ENCODE data around the gene CIB4.

Gene CIB4

GRCh38 chr2:26590980-26591618 lies 50.1 kb downstream of the CIB4 start:
- TF ChIP-seq CTCF (IDR thresholded peaks at IDR 0.05; ENCODE audit: control insufficient read depth, extremely low read depth, insufficient read depth): no peak
- H3K4me3 ChIP-seq (ENCODE audit: low read depth, low read length): no peak overlapping the region
- DNase-seq (ENCODE audit: low read depth): no peak

- H3K4me3 ChIP-seq (ENCODE audit: low read depth, low read length): no peak overlapping the region
- DNase-seq (ENCODE audit: low read depth): no peak
- no peak for TF ChIP-seq CTCF (IDR thresholded peaks at IDR 0.05; ENCODE audit: control insufficient read depth, extremely low read depth, insufficient read depth)
These were observed 50.7 kb downstream of the CIB4 start for GRCh38 chr2:26590508-26590907.

GRCh38 chr2:26588576-26588975 lies 52.6 kb downstream of the CIB4 start:
- no peak for TF ChIP-seq CTCF (IDR thresholded peaks at IDR 0.05; ENCODE audit: control insufficient read depth, extremely low read depth, insufficient read depth)
- no peak for DNase-seq (ENCODE audit: low read depth)
- H3K4me3 ChIP-seq (ENCODE audit: low read depth, low read length): no peak overlapping the region

- TF ChIP-seq CTCF (IDR thresholded peaks at IDR 0.05; ENCODE audit: control insufficient read depth, extremely low read depth, insufficient read depth): no peak
- no peak overlapping the region for H3K4me3 ChIP-seq (ENCODE audit: low read depth, low read length)
- no peak for DNase-seq (ENCODE audit: low read depth)
These were observed 53.2 kb downstream of the CIB4 start for GRCh38 chr2:26587994-26588393.

- TF ChIP-seq CTCF (IDR thresholded peaks at IDR 0.05; ENCODE audit: control insufficient read depth, extremely low read depth, insufficient read depth): no peak
- no peak for DNase-seq (ENCODE audit: low read depth)
- H3K4me3 ChIP-seq (ENCODE audit: low read depth, low read length): no peak overlapping the region
These were observed 55.2 kb downstream of the CIB4 start for GRCh38 chr2:26585966-26586365.

- TF ChIP-seq CTCF (IDR thresholded peaks at IDR 0.05; ENCODE audit: control insufficient read depth, extremely low read depth, insufficient read depth): no peak
- DNase-seq (ENCODE audit: low read depth): no peak
- no peak overlapping the region for H3K4me3 ChIP-seq (ENCODE audit: low read depth, low read length)
These were observed 56.1 kb downstream of the CIB4 start for GRCh38 chr2:26585100-26585499.

DNA sequence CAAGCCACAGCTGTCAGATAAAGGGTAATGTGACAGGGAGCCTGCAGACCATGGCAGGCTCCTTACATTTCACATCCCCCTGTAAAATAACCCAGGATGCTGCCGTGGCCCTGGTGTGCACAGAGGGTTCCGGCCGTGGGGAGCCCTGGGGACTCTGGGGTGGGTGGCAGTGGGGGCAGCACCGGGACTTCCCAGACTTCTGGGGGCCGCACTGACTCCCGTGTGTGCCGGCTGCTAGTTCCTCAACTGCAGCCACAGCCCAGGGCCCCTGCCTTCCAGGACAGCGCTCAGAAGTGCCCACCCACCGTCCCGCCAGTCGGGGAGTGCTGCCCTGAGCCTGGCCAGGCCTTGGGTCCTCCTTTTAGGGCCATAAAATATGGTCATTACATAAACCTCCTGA lies 56.5 kb downstream of the CIB4 start:
- no peak for DNase-seq (ENCODE audit: low read depth)
- no peak overlapping the region for H3K4me3 ChIP-seq (ENCODE audit: low read depth, low read length)
- no peak for TF ChIP-seq CTCF (IDR thresholded peaks at IDR 0.05; ENCODE audit: control insufficient read depth, extremely low read depth, insufficient read depth)

Data from LNCaP clone FGC (cell line).